Mucosa of descending colon (tissue), 3 donors: ENCODE data around the gene TMEM219. TPM values are rescaled to one million over a fixed set of nuclear protein-coding genes. Genes with fewer than 3 reads are reported as not detected.
"Not testable (repeated sequence)": the region's sequence is repeated elsewhere in the genome, so short reads cannot be mapped to it uniquely, and the experiment has no call there.

Experiments used
- ATAC-seq: fragments of 200-7000 bp; cut with Tn5 transposase; one replicate; pipeline ENCODE4 v1.9.1; 2020; ENCODE audit warnings: mild to moderate bottlenecking, moderate library complexity
- DNase-seq, 3 donors: peaks; one replicate each; pipeline ENCODE4 v3.0.0-alpha.2; 2020
- H3K36me3 ChIP-seq: fragments of 200-600 bp; one replicate; pipeline ENCODE4 v1.8.0; 2021; ENCODE audit warnings: low read depth, mild to moderate bottlenecking
- H3K4me1 ChIP-seq: fragments of 200-600 bp; one replicate; pipeline ENCODE4 v1.8.0; 2021; ENCODE audit warnings: low read depth, mild to moderate bottlenecking
- H3K4me3 ChIP-seq: fragments of 200-600 bp; one replicate; pipeline ENCODE4 v1.8.0; 2021; ENCODE audit warnings: mild to moderate bottlenecking
- H3K9me3 ChIP-seq: fragments of 200-600 bp; one replicate; pipeline ENCODE4 v1.8.0; 2021; ENCODE audit warnings: mild to moderate bottlenecking
- intact Hi-C, 2 donors: fragments of 100-400 bp; cut with DNase I in 1 of 2; cut with micrococcal nuclease in 1 of 2; formaldehyde crosslinking; loops; one replicate each; pipeline versions ENCODE4 v1.11.0 to v1.11.1; 2022; cut with DNase I, micrococcal nuclease
- total RNA-seq, 3 donors: library from RNA; stranded (reverse); fragmentation: NEBNext Ultra II Directional in 2 of 3; extraction: Animal tissue kit (Norgen Biotek cat#: 25700) in 2 of 3; gene quantifications; one replicate each; pipeline versions ENCODE4 v1.2.1 to v1.2.4, GENCODE V29; 2021 to 2023
- TF ChIP-seq, protein P1 (sequence below): fragments of 200-600 bp; IDR thresholded peaks from one replicate; pipeline ENCODE4 v1.8.0; 2022; ENCODE audit warnings: antibody characterized with exemption, mild to moderate bottlenecking
- donor health status: DM: no; HTN: no; CAD: no; lungs with moderate emphysema.
- donor health status: DM: no; HTN: no; CAD: no.
- donor health status: DM: no; HTN: yes; CAD: no.

Gene TMEM219
- total RNA-seq, 3 donors from 2014 or later = 116 to 209 (median 130) TPM

- Histone ChIP-seq H3K4me1 (peaks cover 10% of the 10 kb centered on the region), H3K9me3 (no peaks in the 10 kb centered on the region), H3K4me3 (no peak overlapping the region), H3K36me3 (no peaks in the 10 kb centered on the region)
- intact Hi-C loops = no loop called here
- ATAC-seq (no peak), DNase-seq (no peak)
- TF ChIP-seq, protein P1, sequence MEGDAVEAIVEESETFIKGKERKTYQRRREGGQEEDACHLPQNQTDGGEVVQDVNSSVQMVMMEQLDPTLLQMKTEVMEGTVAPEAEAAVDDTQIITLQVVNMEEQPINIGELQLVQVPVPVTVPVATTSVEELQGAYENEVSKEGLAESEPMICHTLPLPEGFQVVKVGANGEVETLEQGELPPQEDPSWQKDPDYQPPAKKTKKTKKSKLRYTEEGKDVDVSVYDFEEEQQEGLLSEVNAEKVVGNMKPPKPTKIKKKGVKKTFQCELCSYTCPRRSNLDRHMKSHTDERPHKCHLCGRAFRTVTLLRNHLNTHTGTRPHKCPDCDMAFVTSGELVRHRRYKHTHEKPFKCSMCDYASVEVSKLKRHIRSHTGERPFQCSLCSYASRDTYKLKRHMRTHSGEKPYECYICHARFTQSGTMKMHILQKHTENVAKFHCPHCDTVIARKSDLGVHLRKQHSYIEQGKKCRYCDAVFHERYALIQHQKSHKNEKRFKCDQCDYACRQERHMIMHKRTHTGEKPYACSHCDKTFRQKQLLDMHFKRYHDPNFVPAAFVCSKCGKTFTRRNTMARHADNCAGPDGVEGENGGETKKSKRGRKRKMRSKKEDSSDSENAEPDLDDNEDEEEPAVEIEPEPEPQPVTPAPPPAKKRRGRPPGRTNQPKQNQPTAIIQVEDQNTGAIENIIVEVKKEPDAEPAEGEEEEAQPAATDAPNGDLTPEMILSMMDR = no peak
These were observed 2.6 kb upstream of the TMEM219 start for GRCh38 chr16:29959293-29959692.

DNA sequence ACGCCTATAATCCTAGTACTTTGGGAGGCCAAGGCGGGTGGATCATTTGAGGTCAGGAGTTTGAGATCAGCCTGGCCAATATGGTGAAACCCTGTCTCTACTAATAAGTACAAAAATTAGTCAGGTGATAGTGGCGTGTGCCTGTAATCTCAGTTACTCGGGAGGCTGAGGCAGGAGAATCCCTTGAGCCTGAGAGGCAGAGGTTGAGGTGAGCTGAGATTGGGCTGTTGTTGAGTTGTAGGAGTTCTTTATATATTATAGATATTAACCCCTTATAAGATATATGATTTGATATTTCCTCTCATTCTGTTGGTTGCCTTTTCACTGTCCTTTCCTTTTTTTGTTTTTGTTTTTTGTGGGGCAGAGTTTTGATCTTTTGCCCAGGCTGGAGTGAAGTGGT is 2.1 kb upstream of the TMEM219 start:
- peaks cover 10% of the 10 kb centered on the region for H3K4me1 ChIP-seq
- ATAC-seq, DNase-seq, H3K4me3 ChIP-seq, intact Hi-C loops, H3K36me3 ChIP-seq, H3K9me3 ChIP-seq: not testable (repeated sequence)

DNA sequence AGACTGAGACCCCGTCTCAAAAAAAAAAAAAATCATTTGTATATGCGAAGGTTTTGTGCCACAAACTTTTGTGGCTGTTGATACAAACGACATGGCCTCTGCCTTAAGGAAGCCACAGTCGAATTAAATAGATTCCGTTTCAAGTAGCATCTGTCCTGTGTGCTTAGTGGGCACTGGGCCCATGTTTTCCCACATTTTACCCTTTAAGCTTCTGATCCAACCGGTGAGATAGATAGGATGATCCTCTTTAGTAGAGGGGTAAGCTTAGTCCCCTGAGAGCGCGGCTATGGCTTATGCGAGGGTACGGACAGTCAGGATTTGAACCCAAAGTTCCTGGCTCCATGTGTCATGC is 776 bp upstream of the TMEM219 start:
- no peaks in the 10 kb centered on the region for H3K9me3 ChIP-seq
- TF ChIP-seq, protein P1 = no peak
- H3K36me3 ChIP-seq = no peaks in the 10 kb centered on the region
- peaks cover 10% of the 10 kb centered on the region for H3K4me1 ChIP-seq
- no peak overlapping the region for H3K4me3 ChIP-seq
- ATAC-seq = no peak
- intact Hi-C loops = no loop called here
- DNase-seq = no peak

DNA sequence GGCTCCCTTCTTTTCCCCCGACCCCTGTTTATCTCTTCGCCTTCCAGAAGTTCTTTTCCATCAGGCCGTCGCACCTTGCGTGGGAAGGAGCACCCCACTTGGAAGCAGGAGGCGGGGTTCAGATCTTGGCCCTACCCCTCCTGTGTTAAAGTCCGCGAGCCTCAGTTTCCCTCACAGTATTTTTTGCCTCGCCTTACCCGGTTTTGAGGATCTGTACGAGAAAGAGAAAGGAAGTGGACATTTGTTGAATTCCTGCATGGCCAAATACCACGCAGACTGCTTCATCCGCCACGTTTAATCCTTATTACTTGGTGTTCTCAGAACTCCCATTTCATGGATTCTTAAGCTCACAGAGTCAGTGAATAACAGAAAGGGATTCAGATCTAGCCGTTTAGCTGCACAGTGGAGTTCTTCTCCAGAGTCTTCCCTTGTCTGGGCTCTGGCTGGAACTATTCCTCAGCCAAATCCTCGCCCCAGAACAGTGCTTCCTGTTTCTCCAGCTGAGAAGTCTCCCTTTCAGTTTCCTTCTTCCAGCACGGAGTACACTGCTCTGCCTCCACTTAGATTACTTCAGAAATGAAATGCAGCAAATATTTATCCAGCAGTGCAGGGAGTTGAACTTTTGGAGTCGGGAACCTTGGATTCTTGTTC is 590 bp downstream of the TMEM219 start:
- intact Hi-C loops = no loop called here
- TF ChIP-seq, protein P1 = no peak
- DNase-seq (peak in 1 of 3 donors; percentile 66), ATAC-seq (peak; percentile 72)
- Histone ChIP-seq H3K4me3 (peak overlapping the region; percentile 55), H3K9me3 (no peaks in the 10 kb centered on the region), H3K4me1 (peaks cover 10% of the 10 kb centered on the region), H3K36me3 (no peaks in the 10 kb centered on the region)

DNA sequence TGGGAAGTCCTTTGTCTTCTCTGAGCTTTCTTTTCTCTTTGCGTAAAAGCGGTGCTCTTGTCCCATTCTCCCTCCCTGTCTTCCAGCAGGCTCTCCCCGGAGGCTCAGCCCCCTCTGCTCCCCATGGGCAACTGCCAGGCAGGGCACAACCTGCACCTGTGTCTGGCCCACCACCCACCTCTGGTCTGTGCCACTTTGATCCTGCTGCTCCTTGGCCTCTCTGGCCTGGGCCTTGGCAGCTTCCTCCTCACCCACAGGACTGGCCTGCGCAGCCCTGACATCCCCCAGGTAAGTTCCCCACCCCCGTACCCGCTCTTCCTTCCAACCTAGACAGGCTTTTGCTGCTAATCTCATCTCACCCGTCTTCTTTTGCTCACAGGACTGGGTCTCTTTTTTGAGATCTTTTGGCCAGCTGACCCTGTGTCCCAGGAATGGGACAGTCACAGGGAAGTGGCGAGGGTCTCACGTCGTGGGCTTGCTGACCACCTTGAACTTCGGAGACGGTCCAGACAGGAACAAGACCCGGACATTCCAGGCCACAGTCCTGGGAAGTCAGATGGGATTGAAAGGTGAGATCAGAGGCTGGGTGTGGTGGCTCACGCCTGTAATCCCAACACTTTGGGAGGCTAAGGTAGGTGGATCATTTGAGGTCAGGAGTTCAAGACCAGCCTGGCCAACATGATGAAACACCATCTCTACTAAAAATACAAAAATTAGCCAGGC is 1.3 kb downstream of the TMEM219 start:
- TF ChIP-seq, protein P1 = no peak
- DNase-seq (peak in 2 of 3 donors; percentile 24 to 56), ATAC-seq (peak; percentile 1)
- Histone ChIP-seq H3K4me1 (peaks cover 10% of the 10 kb centered on the region), H3K36me3 (no peaks in the 10 kb centered on the region), H3K4me3 (no peak overlapping the region), H3K9me3 (no peaks in the 10 kb centered on the region)
- intact Hi-C loops = no loop called here

GRCh38 chr16:29968205-29968604 is 6.3 kb downstream of the TMEM219 start:
- H3K36me3 ChIP-seq = peaks cover 5% of the 10 kb centered on the region
- intact Hi-C loops = no loop called here
- no peak for ATAC-seq

More at GRCh38 chr16:29968205-29968604, 6.3 kb downstream of the TMEM219 start:
- Histone ChIP-seq H3K9me3 (no peaks in the 10 kb centered on the region), H3K4me1 (peaks cover 2% of the 10 kb centered on the region), H3K4me3 (no peak overlapping the region)
- TF ChIP-seq, protein P1 = no peak
- no peak for DNase-seq
